Fibroblast of mammary gland (primary cell): ENCODE results near the gene PLEKHH2.
A peak's percentile ranks its signal among the peaks of the same experiment; 100 is the strongest.
"Not testable (repeated sequence)": the region's sequence is repeated elsewhere in the genome, so short reads cannot be mapped to it uniquely, and the experiment has no call there.

Source experiments
- DNase-seq: peaks from one replicate; pipeline ENCODE4 v3.0.0-alpha.2; 2010; ENCODE audit warnings: low read depth
- H3K4me3 ChIP-seq: 2 replicates; pipeline ENCODE4 v1.5.1; 2011; ENCODE audit warnings: low read depth, mild to moderate bottlenecking, low read length, moderate library complexity; ENCODE audit not compliant: control insufficient read depth
- CTCF ChIP-seq: conservative IDR thresholded peaks from 2 replicates; pipeline ENCODE4 v1.5.1; 2011; ENCODE audit warnings: low read depth, low read length, inconsistent platforms; ENCODE audit not compliant: control insufficient read depth, insufficient read depth

Gene PLEKHH2

GRCh38 chr2:43616967-43617680 lies 19.9 kb upstream of the PLEKHH2 start:
- TF ChIP-seq CTCF: no peak
- no peak overlapping the region for H3K4me3 ChIP-seq
- DNase-seq: no peak

- TF ChIP-seq CTCF: no peak
- H3K4me3 ChIP-seq: no peak overlapping the region
- no peak for DNase-seq
Measured at GRCh38 chr2:43619511-43619910, 17.5 kb upstream of the PLEKHH2 start.

- H3K4me3 ChIP-seq: no peak overlapping the region
- DNase-seq: peak; percentile 24
- TF ChIP-seq CTCF: no peak
Measured at GRCh38 chr2:43622931-43623451, 14.1 kb upstream of the PLEKHH2 start.

- no peak for TF ChIP-seq CTCF
Measured at GRCh38 chr2:43631618-43632317, 5.3 kb upstream of the PLEKHH2 start.

GRCh38 chr2:43634604-43635306 lies 2.3 kb upstream of the PLEKHH2 start:
- peak; percentile 91 for DNase-seq
- TF ChIP-seq CTCF: no peak
- H3K4me3 ChIP-seq: no peak overlapping the region

More at GRCh38 chr2:43631618-43632317, 5.3 kb upstream of the PLEKHH2 start:
- peak; percentile 16 for DNase-seq
- no peak overlapping the region for H3K4me3 ChIP-seq

GRCh38 chr2:43636153-43636552 lies 907 bp upstream of the PLEKHH2 start:
- not testable (repeated sequence) for DNase-seq

GRCh38 chr2:43636621-43637020 lies 439 bp upstream of the PLEKHH2 start:
- no peak for DNase-seq
- TF ChIP-seq CTCF: no peak
- H3K4me3 ChIP-seq: peak overlapping the region; percentile 66

More at GRCh38 chr2:43636153-43636552, 907 bp upstream of the PLEKHH2 start:
- H3K4me3 ChIP-seq: not testable (repeated sequence)
